A549 (cell line): ENCODE results near the gene GOLGA8B. TPM values are rescaled to one million over a fixed set of nuclear protein-coding genes. Genes with fewer than 3 reads are reported as not detected.

Experiments used
- ATAC-seq, 2 experiments: fragments of 200-7000 bp in 1 of 2; fragments of >200 bp in 1 of 2; cut with Nextera tagmentation in 1 of 2; cut with Tn5 transposase in 1 of 2; 3 replicates each; pipeline versions ENCODE4 v1.8.0 to v1.9.1; 2018 to 2020; ENCODE audit warnings: mild to moderate bottlenecking in 1 of 2, moderate library complexity in 1 of 2
- CTCF ChIA-PET: fragments of 300-600 bp; sonication (Branson Sonifier 250); formaldehyde crosslinking; extraction: SDS; loops from one replicate; lab custom pipeline; 2021; ENCODE audit warnings: antibody characterized with exemption, inconsistent platforms; lab: Yijun Ruan, JAX
- POLR2A ChIA-PET: fragments of 350-600 bp; formaldehyde crosslinking; extraction: SDS; loops from one replicate; lab custom pipeline; 2021; ENCODE audit warnings: antibody characterized with exemption, inconsistent platforms; lab: Yijun Ruan, JAX
- DNase-seq, 2 experiments: peaks; one replicate each; pipeline versions ENCODE4 v3.0.0 to v3.0.0-alpha.2; 2011 to 2016; ENCODE audit warnings: low read depth in 1 of 2, low spot score in 1 of 2
- FAIRE-seq: peaks from 2 replicates; lab custom pipeline; 2011; peaks lifted over from hg19 to GRCh38; lab: Jason Lieb, UNC
- H3K27ac ChIP-seq, 2 experiments: fragments of >200 bp; sonication (Bioruptor Twin); formaldehyde crosslinking; 3 replicates each; pipeline ENCODE4 v1.5.1; 2016 to 2017
- H3K4me1 ChIP-seq: fragments of >200 bp; sonication (Bioruptor Twin); formaldehyde crosslinking; 3 replicates; pipeline ENCODE4 v1.6.1; 2016
- H3K4me2 ChIP-seq: fragments of >200 bp; sonication (Bioruptor Twin); formaldehyde crosslinking; 3 replicates; pipeline ENCODE4 v1.6.1; 2016
- H3K4me3 ChIP-seq: fragments of >200 bp; sonication (Bioruptor Twin); formaldehyde crosslinking; 3 replicates; pipeline ENCODE4 v1.5.1; 2016
- H3K9me3 ChIP-seq: fragments of >200 bp; sonication (Bioruptor Twin); formaldehyde crosslinking; 3 replicates; pipeline ENCODE4 v1.6.1; 2016
- CBX2 ChIP-seq: fragments of 200-600 bp; sonication (generic); IDR thresholded peaks from 2 replicates; pipeline ENCODE4 v1.6.1; 2016; ENCODE audit warnings: low read depth, mild to moderate bottlenecking, borderline replicate concordance
- CBX8 ChIP-seq: fragments of 200-600 bp; sonication (generic); IDR thresholded peaks from 2 replicates; pipeline ENCODE4 v1.6.1; 2016
- CEBPB ChIP-seq, 2 experiments: fragments of >200 bp in 1 of 2; sonication (Bioruptor Twin) in 1 of 2; formaldehyde crosslinking in 1 of 2; IDR thresholded peaks; 2 replicates each; pipeline ENCODE4 v1.6.1; 2012 to 2016
- EHMT2 ChIP-seq: fragments of 200-600 bp; sonication (generic); IDR thresholded peaks from 2 replicates; pipeline ENCODE4 v1.6.1; 2016; ENCODE audit warnings: antibody characterized with exemption, low read depth, mild to moderate bottlenecking, moderate library complexity
- EP300 ChIP-seq, 2 experiments: fragments of >200 bp; sonication (Bioruptor Twin); formaldehyde crosslinking; IDR thresholded peaks; 2 replicates in 1 of 2; 3 replicates in 1 of 2; pipeline ENCODE4 v1.6.1; 2016 to 2017
- FOSL2 ChIP-seq, 2 experiments: fragments of 450-650 bp in 1 of 2; fragments of >200 bp in 1 of 2; sonication (Bioruptor Twin) in 1 of 2; formaldehyde crosslinking; IDR thresholded peaks; 2 replicates each; pipeline versions ENCODE4 v1.5.0 to v1.6.1; 2016 to 2020; ENCODE audit warnings: mild to moderate bottlenecking in 1 of 2, moderate library complexity in 1 of 2
- GATA3 ChIP-seq: IDR thresholded peaks from 2 replicates; pipeline ENCODE4 v1.6.1; 2012; ENCODE audit warnings: borderline replicate concordance
- HEYL ChIP-seq: fragments of 250-450 bp; sonication (Bioruptor Pico); IDR thresholded peaks from 2 replicates; pipeline ENCODE4 v1.8.0; 2021; ENCODE audit warnings: mild to moderate bottlenecking, moderate library complexity
- HOXA7 ChIP-seq: fragments of 250-450 bp; sonication (Bioruptor Pico); IDR thresholded peaks from 2 replicates; pipeline ENCODE4 v1.5.0; 2020; ENCODE audit warnings: mild to moderate bottlenecking, moderate library complexity
- JUN ChIP-seq, 2 experiments: fragments of >200 bp; sonication (Bioruptor Twin); formaldehyde crosslinking; IDR thresholded peaks; 2 replicates in 1 of 2; 3 replicates in 1 of 2; pipeline ENCODE4 v1.6.1; 2016 to 2017
- JUNB ChIP-seq: fragments of >200 bp; sonication (Bioruptor Twin); formaldehyde crosslinking; IDR thresholded peaks from 2 replicates; pipeline ENCODE4 v1.6.1; 2016
- KDM5A ChIP-seq: fragments of 200-600 bp; sonication (generic); IDR thresholded peaks from 2 replicates; pipeline ENCODE4 v1.6.1; 2016; ENCODE audit warnings: antibody characterized with exemption, mild to moderate bottlenecking
- MAZ ChIP-seq: fragments of 150-350 bp; IDR thresholded peaks from 2 replicates; pipeline ENCODE4 v1.6.1; 2014; ENCODE audit warnings: antibody characterized with exemption, low read depth, low read length, borderline replicate concordance
- NR3C1 ChIP-seq: fragments of >200 bp; sonication (Bioruptor Twin); formaldehyde crosslinking; IDR thresholded peaks from 3 replicates; pipeline ENCODE4 v1.6.1; 2017
- PHF8 ChIP-seq: fragments of 200-600 bp; sonication (generic); IDR thresholded peaks from 2 replicates; pipeline ENCODE4 v1.6.1; 2016; ENCODE audit warnings: low read depth, mild to moderate bottlenecking, antibody characterized with exemption, moderate library complexity, borderline replicate concordance
- RAD21 ChIP-seq, 2 experiments: fragments of >200 bp in 1 of 2; sonication (Bioruptor Twin) in 1 of 2; formaldehyde crosslinking in 1 of 2; IDR thresholded peaks in 1 of 2; conservative IDR thresholded peaks in 1 of 2; 2 replicates in 1 of 2; 3 replicates in 1 of 2; pipeline ENCODE4 v1.6.1; 2012 to 2018; ENCODE audit warnings: inconsistent platforms in 1 of 2
- SMC3 ChIP-seq: fragments of >200 bp; sonication (Bioruptor Twin); formaldehyde crosslinking; IDR thresholded peaks from 3 replicates; pipeline ENCODE4 v1.6.1; 2018; ENCODE audit warnings: inconsistent platforms
- ZSCAN20 ChIP-seq: fragments of 250-450 bp; sonication (Bioruptor Pico); IDR thresholded peaks from 2 replicates; pipeline ENCODE4 v1.8.0; 2022; ENCODE audit warnings: mild to moderate bottlenecking, moderate library complexity
- WGBS: methylation state at CpG from one replicate; pipeline ENCODE4 v1.1.6; 2017; ENCODE audit errors: missing lambda C conversion rate; 5-methylcytosine and 5-hydroxymethylcytosine counted together
- polyA plus RNA-seq, 4 experiments: library from polyadenylated mRNA; depleted of rRNA in 3 of 4; stranded (reverse); fragments of >200 nt; fragmentation: RNase III in 1 of 4; extraction: RNeasy Plus Mini Kit Qiagen cat#74134 plus additional on column Dnase treatment in 1 of 4; gene quantifications; 2 replicates in 3 of 4; 3 replicates in 1 of 4; pipeline ENCODE4 v1.2.3, GENCODE V29; 2011 to 2017
- TF ChIP-seq, protein P1 (sequence below): fragments of 450-650 bp; IDR thresholded peaks from 2 replicates; pipeline ENCODE4 v1.6.1; 2014; ENCODE audit warnings: antibody characterized with exemption
- TF ChIP-seq, protein P2 (sequence below): fragments of >200 bp; sonication (Bioruptor Twin); formaldehyde crosslinking; IDR thresholded peaks from 3 replicates; pipeline ENCODE4 v1.5.1; 2016

Gene GOLGA8B
- polyA plus RNA-seq, 2 of the 4 experiments (the other 2 are of a cell fraction), result 38.1 to 49.0 TPM

DNA sequence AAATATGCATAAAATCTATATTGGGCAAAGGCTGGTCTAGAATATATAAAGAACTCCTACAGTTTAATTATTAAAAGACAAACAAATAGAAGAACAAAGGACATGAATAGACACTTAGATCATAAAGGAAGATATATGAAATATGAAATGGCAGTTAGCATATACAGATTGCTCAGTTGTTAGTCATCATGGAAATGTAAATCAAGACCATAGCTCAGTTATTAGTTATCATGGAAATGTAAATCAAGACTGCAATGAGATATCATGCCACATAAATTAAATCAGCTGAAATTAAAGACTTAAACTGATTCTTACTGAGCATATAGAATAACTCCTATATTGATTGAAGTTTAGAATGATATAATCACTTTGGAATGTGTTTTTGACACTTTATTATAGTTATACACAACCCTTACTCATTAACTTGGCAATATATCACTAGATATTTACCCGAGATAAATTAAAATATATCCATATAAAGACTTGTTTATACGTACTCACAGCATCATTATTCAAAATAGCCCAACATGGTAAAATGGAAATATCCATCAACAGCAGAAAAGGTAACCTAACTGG lies 45.2 kb upstream of the GOLGA8B start:
- TF ChIP-seq GATA3 (peak; percentile 43; the same call in 1 of the 2 replicates), CBX8 (no peak), KDM5A (no peak), JUN (IDR thresholded peaks at IDR 0.05) (no peak), RAD21 (conservative IDR thresholded peaks at IDR 0.05 in 1 of 2, IDR thresholded peaks at IDR 0.05 in 1 of 2) (no peak), FOSL2 (IDR thresholded peaks at IDR 0.05) (no peak), FOSL2 (CRISPR knock-in tag; IDR thresholded peaks at IDR 0.05) (peak; percentile 49; the same call in 1 of the 2 replicates), JUNB (no peak), EHMT2 (no peak), HEYL (no peak)
- no peak overlapping the region for H3K4me3 ChIP-seq
- ChIA-PET POLR2A (no interaction called here), CTCF (no interaction called here)
- FAIRE-seq (peak; percentile 95), DNase-seq (peak in 1 of 2 experiments; percentile 10), ATAC-seq (no peak)
- H3K4me1 ChIP-seq, result peaks cover 6% of the 10 kb centered on the region; the same call in 2 of the 3 replicates
- peak overlapping the region; percentile 8; the same call in 1 of the 3 replicates for H3K4me2 ChIP-seq
- H3K27ac ChIP-seq, result no peak overlapping the region
- H3K9me3 ChIP-seq, result peaks cover 2% of the 10 kb centered on the region; the same call in 2 of the 3 replicates
- WGBS, result 30% methylated on average over 2 of the region's 2 CpGs

GRCh38 chr15:34625007-34625406 lies 41.6 kb upstream of the GOLGA8B start:
- H3K27ac ChIP-seq, result no peak overlapping the region
- 69% methylated on average over 5 of the region's 5 CpGs for WGBS
- H3K9me3 ChIP-seq, result no peaks in the 10 kb centered on the region; the same call in 2 of the 3 replicates
- ChIA-PET POLR2A (no interaction called here), CTCF (interaction anchor here (0.9 to 9.2 kb wide), 2 partner anchors 15 to 296 kb away, joined by 3 to 97 read pairs; no protein-coding TSS in a partner anchor)
- no peak overlapping the region for H3K4me3 ChIP-seq
- peak; percentile 54 for FAIRE-seq
- ATAC-seq, result no peak
- H3K4me1 ChIP-seq, result peaks cover 6% of the 10 kb centered on the region; the same call in 2 of the 3 replicates
- H3K4me2 ChIP-seq, result no peak overlapping the region
- DNase-seq, result no peak
- TF ChIP-seq, protein P1, sequence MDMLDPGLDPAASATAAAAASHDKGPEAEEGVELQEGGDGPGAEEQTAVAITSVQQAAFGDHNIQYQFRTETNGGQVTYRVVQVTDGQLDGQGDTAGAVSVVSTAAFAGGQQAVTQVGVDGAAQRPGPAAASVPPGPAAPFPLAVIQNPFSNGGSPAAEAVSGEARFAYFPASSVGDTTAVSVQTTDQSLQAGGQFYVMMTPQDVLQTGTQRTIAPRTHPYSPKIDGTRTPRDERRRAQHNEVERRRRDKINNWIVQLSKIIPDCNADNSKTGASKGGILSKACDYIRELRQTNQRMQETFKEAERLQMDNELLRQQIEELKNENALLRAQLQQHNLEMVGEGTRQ, result no peak
- TF ChIP-seq FOSL2 (IDR thresholded peaks at IDR 0.05) (no peak), FOSL2 (CRISPR knock-in tag; IDR thresholded peaks at IDR 0.05) (no peak), ZSCAN20 (CRISPR knock-in tag) (no peak)

GRCh38 chr15:34621675-34622074 lies 38.2 kb upstream of the GOLGA8B start:
- ATAC-seq (peak; percentile 48 to 76; a peak in 4 of 6 replicates), FAIRE-seq (peak; percentile 86), DNase-seq (peak; percentile 7 to 42)
- Histone ChIP-seq H3K27ac (no peak overlapping the region), H3K4me2 (no peak overlapping the region), H3K4me3 (no peak overlapping the region), H3K9me3 (no peaks in the 10 kb centered on the region; the same call in 2 of the 3 replicates), H3K4me1 (no peaks in the 10 kb centered on the region)
- 9% methylated on average over 5 of the region's 5 CpGs for WGBS
- TF ChIP-seq RAD21 (conservative IDR thresholded peaks at IDR 0.05 in 1 of 2, IDR thresholded peaks at IDR 0.05 in 1 of 2) (peak; percentile 79), CBX2 (no peak), MAZ (no peak), JUNB (no peak), FOSL2 (IDR thresholded peaks at IDR 0.05) (no peak), FOSL2 (CRISPR knock-in tag; IDR thresholded peaks at IDR 0.05) (no peak), CEBPB (IDR thresholded peaks at IDR 0.05) (no peak), NR3C1 (no peak), EP300 (IDR thresholded peaks at IDR 0.05) (no peak), PHF8 (no peak), HOXA7 (CRISPR knock-in tag) (no peak), SMC3 (peak; percentile 53)
- TF ChIP-seq, protein P1, result no peak
- TF ChIP-seq, protein P2, sequence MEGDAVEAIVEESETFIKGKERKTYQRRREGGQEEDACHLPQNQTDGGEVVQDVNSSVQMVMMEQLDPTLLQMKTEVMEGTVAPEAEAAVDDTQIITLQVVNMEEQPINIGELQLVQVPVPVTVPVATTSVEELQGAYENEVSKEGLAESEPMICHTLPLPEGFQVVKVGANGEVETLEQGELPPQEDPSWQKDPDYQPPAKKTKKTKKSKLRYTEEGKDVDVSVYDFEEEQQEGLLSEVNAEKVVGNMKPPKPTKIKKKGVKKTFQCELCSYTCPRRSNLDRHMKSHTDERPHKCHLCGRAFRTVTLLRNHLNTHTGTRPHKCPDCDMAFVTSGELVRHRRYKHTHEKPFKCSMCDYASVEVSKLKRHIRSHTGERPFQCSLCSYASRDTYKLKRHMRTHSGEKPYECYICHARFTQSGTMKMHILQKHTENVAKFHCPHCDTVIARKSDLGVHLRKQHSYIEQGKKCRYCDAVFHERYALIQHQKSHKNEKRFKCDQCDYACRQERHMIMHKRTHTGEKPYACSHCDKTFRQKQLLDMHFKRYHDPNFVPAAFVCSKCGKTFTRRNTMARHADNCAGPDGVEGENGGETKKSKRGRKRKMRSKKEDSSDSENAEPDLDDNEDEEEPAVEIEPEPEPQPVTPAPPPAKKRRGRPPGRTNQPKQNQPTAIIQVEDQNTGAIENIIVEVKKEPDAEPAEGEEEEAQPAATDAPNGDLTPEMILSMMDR, result peak; percentile 68
- ChIA-PET CTCF (interaction anchor here (0.6 to 9.2 kb wide), 30 partner anchors 8 to 452 kb away, joined by 3 to 97 read pairs (median 4); partner anchors contain the start of gene AQR), POLR2A (no interaction called here)
